ENCODE data around the gene RCN2.

RCN2 gene

DNA sequence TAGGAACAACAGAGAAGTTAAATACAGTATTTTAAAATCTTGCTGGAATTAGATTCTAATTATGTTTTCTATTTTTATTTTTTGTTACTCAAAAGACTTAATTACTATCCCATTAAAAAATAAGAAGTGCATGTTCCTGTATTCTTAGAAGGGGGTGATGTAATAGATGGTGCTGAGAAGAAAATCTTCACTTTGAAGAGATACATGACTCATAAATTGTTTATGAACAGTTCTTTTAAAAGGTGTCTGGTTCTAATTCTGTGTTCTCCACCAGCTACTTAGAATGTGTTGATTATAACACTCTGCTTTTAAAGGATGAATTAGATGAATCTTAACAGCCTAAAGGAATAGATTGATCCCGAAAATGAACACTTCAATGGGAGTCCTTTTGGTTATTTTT, 8.2 kb downstream of the RCN2 start:
- TF ChIP-seq CTCF (IDR thresholded peaks at IDR 0.05; ENCODE audit: low read depth, low read length): no peak
- H3K4me3 ChIP-seq (ENCODE audit: low read depth, low read length): no peak overlapping the region

GRCh38 chr15:76941636-76942035, 10.1 kb downstream of the RCN2 start:
- no peak overlapping the region for H3K4me3 ChIP-seq (ENCODE audit: low read depth, low read length)
- no peak for TF ChIP-seq CTCF (IDR thresholded peaks at IDR 0.05; ENCODE audit: low read depth, low read length)

DNA sequence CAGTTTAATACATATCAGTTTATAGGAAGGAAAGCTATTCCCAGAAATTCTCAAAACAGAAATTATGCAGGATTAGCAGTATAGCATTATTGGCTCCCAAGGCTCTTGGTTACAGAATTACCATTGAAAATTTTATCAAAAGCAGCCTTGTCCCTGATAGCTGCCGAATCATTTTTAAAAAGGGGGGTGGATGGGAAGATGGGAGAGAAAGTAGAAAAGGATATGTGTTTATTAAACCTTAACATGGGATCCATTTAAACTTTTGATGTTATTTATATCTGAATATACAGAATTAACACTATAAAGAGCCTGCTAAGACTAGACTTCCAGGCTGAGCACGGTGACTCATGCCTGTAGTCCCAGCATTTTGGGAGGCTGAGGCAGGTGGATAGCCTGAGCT, 10.8 kb downstream of the RCN2 start:
- no peak for TF ChIP-seq CTCF (IDR thresholded peaks at IDR 0.05; ENCODE audit: low read depth, low read length)

DNA sequence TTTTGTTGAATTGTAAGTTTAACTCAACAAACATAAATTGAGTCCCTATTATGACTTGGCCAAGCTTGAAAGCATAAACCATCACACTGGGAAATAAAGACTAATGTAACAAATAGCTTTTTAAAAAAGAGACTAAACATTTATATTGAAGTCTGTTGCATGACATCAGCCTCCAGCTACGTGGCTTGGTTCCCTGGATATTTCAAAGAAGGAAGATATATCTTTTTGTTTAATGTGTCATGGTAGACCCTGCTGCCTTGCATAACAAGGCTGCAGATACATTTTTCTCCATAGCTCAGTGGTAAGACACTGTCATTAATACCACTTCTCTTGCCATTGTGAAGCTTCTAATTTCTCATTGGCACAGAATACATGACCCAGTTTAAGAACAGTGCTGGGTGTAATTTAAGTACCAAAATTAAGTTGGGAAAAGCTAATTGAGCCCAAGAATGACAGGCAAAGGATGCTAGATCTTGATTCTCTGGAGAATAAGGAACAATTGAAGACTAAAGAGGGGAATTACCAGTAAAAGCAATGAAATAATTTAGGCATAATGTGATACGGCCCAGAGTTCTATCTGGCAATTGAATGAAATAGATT, 14.0 kb downstream of the RCN2 start:
- TF ChIP-seq CTCF (IDR thresholded peaks at IDR 0.05; ENCODE audit: low read depth, low read length): no peak

More for the DNA sequence above, 10.8 kb downstream of the RCN2 start:
- H3K4me3 ChIP-seq (ENCODE audit: low read depth, low read length): no peak overlapping the region

DNA sequence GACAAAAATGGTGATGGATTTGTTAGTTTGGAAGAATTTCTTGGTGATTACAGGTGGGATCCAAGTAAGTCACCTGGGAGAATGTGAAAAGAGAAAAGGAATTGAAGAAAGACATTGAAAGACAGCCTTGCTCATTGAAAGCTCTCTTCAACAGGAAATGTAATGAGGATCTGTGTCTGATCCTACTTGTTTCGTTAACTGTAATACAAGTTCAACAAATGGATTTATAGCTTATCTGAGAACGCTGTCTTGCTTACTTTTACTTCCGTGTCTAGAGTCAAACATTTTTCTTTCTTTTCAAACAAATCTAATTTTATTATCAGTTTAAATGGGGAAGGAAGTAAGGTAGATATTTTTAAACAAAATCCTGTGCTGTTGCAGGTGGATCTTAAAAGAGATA, 15.9 kb downstream of the RCN2 start:
- no peak for TF ChIP-seq CTCF (IDR thresholded peaks at IDR 0.05; ENCODE audit: low read depth, low read length)
- H3K4me3 ChIP-seq (ENCODE audit: low read depth, low read length): no peak overlapping the region

More for the DNA sequence above, 14.0 kb downstream of the RCN2 start:
- H3K4me3 ChIP-seq (ENCODE audit: low read depth, low read length): no peak overlapping the region

DNA sequence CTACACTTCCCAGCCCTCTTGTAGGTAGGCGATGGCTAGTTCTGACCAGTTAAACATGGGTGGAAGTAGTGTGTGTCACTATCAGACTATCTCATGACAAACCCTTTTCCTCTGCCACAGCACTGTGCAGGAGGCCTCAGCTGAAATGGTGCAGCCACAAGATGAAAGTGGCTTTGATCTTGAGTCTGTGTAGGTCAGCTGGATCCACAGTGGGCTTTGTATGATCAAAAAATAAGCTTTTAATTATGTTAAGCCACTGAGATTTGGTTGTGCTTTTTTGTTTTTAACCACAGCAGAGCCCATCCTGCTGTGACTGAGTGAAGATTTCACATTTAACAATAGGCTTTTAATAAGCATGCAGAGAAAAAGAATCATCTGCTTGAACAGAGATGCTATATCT, 19.7 kb downstream of the RCN2 start:
- no peak for TF ChIP-seq CTCF (IDR thresholded peaks at IDR 0.05; ENCODE audit: low read depth, low read length)
- H3K4me3 ChIP-seq (ENCODE audit: low read depth, low read length): no peak overlapping the region

- no peak for TF ChIP-seq CTCF (IDR thresholded peaks at IDR 0.05; ENCODE audit: low read depth, low read length)
These were observed 22.4 kb downstream of the RCN2 start for GRCh38 chr15:76953913-76954312.

More at GRCh38 chr15:76953913-76954312, 22.4 kb downstream of the RCN2 start:
- H3K4me3 ChIP-seq (ENCODE audit: low read depth, low read length): no peak overlapping the region

All from WI38 (cell line).